ENCODE results near the gene RASA1.

The RASA1 gene

DNA sequence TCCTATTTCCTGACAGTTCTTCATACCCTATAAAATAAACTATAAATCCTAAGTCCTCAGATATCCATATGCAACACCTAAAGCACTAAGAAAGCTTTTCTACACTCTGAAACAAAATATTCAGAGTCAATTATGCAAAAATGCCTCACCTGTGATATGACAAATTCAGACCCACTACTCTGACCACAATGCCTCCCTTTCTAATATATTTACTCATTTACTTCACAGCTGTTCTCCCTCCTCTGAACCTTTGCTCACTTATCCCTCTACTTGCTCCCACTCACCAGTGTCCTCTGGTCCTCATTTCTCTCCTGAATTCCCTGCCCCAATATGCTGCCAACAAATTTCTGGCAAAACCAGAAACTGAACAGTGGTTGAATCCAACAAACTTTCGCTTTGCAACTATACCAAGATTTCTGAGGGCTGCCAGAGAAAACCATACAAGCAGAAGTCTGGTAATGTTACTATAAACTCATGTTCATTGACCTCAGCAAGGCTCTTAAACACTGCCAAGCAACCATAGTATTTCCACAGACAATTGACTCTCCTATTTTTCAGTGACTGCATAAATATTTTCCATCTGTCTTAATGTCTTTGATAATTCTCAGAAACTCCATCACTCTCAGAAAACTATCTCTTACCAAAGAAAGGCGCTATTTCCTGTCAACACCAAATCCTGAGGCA is 137.9 kb downstream of the RASA1 start:
- no peak for DNase-seq

DNA sequence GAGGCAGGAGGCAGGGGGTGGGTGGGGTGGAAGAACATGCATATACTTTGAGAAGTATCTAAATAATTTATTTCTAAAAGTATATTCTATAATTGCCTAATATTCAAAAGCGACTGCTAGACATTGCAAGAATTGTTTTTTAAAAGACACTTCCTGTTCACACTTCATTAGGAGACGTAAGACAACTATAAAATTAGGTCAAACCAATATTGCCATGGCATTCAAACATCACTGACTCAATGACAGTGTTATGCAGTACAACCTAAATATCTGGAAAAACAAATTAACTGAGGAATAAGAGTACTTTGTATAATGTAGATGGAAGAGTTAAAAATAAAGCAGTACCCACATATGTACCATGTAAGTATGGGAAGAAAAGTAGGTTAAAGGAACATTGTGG is 140.5 kb downstream of the RASA1 start:
- peak in 1 of 5 experiments; percentile 40 for DNase-seq

DNA sequence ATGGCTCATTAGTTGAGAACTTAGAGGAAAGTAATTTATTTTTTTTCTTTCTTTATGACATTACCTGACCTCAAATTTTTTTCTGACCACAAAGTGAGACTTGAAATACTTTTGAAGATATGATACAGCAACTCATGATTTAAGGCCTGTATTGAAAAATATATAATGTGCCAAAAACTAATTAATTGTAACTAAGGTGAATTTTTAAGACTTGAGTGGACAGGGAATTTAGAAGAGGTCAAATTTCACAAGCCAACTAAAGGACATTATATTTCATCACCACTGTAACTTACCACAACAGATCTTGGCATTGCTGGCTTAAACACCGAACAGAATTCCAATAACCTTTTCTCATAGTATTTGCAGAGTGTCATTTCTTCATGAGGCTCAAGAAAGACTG is 143.2 kb downstream of the RASA1 start:
- DNase-seq, result peak in 1 of 5 experiments; percentile 16

DNA sequence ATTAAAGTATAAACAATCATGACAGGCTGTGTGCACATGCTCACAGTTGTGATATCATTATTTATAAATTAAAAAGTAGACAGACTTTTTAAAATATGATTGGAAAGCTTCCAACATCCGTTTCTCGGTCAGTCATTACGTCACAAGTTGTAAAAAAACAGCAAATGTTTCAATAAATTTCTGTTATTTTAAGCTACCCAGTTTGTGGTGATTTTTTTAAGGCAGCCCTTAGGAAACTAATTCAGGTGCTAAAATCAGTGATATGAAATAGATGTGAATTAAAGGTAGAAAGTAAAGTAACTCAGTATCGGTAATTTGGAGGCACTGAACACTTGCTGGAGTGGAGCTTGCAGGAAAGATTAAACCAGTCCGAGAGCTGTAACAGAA is 143.9 kb downstream of the RASA1 start:
- DNase-seq, result peak in 2 of 5 experiments; percentile 12 to 47

DNA sequence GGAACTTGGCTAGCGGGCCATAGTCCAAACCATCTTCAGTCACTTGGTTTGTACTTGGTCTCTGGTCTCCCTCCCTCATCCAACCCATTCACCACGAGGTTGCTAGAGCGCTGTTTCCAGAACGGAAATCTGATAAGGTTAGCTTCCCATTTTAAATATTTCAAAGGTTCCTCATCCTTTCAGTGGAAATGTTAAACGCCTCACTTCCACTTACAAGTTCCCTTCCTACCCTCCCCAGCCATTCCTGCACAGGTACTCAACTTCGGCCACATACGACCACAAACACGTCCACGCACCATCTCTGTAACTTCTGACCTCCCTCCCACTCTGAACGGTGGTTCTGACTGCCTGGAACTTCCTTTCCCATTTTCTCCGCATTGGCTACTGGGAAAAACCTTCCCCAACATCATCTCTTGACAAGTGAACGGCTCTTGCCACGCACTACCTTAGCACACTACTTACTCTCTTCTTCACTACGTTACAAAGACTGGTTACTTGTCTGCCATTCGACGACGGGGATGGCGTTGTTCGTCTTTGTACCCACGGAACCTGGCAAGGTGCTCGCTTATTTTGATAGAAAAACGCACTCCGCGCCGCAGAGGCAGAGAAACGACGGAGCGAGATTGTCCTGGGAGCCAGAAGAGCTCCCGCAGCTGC is 144.4 kb downstream of the RASA1 start:
- peak in 3 of 5 experiments; percentile 6 to 61 (median 27) for DNase-seq

DNA sequence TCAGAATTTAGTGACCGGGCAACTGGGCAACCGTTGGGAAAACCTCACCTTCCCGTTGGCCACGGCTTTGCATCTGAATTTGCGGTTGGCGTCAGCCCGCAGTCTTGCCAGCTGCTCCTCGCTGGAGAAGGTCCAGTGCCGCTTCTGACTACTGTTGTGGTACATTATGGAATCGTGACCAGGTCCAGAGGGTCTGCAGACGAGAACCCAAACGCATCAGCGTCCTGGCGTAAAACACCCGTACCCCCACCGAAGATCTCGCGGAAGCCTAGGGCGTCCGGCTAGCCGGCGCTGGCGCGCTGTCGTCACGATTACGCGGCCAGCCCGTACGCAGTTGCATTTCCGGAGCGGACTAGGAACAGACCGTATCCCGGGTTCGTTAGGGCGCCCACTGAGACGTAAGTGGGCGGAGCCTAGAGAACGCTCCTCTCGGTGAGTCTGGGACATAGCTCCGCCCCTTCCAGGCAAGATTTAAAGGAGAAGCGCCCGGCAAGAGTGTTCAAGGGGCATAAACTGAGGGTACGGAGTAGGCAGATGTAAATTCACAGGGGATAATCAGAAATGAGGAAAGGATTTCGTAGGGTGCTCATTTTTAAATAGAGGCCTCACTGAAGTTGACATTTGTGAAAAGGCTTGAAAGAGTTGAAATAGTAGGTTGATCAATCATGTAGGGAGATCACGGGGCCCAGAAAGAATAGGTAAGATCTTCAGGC is 145.1 kb downstream of the RASA1 start, which contains the start of gene CCNH:
Gene CCNH (minus strand): TSS at position 301 of the 713 bp plus-strand sequence. CDS start 136 bp downstream, at position 165.
- peak; percentile 85 to 99 (median 96) for DNase-seq

DNA sequence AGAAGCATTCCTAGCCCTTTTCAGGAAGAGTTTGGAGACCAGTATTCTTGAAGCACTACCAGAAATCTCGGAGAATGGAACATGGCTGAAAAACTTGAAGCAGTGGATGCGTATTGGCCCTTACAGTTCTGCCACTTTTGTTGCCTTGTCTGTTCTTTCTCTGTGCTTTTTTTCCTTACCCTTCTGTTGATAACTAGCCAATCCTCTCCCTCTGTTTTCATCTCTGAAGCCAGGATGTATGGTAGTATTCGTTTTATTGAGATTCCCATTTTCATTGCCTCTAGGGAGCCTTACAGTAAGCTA is 145.6 kb downstream of the RASA1 start:
- DNase-seq, result no peak

DNA sequence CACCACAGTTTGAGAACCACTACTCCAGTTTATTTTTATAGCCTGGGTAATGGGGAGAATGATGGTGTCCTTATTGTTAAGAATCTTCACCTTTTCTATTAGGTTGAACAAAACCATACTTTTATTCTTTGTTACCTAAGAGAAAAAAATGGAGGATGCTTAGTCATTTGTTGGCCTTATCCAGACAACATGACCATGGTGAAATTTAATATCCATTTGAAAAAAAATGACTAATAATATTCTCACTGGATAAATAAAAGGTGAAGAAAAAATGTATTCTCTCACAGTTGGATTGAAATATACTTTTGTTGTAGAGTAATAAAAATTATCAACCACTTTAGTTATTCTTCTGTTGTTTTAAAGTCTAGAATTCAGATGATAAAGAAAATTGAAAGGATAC is 150.8 kb downstream of the RASA1 start:
- no peak for DNase-seq

DNA sequence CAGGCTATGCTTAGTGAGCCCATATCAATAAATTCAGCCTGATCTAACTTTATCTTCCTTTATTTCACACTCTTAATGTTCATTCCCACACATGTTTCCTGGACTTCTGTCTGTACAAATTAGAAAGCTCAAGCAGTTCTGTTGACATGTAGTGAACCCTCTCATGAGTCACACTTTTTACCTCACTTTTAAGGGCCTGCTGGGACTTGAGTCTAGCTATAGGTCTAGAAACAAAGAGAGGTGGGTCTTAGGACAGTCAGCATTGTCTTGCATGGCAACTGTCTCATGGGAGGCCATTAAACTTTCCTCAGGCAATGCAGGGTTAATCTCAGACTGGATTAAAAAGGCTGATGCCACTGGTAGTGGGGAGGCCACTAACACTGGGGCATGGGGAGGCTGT is 153.6 kb downstream of the RASA1 start:
- DNase-seq, result no peak

DNA sequence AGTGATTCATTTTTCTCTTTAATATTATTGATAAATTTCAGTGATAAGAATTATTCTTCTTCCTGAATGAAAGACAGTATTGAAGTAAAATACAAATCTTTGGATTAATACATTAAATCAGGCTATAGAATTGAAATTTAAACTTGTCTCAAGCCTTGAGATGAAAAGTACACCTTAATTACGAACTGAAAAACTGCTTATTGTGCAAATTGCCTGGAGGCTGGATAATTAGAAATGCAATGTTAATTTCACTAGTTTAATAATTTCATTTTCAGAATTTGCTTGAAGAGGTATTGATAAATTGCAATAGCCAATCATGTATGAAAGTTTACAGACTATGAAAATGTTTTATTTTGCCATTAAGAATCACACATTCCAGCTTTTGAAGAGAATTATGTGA is 156.1 kb downstream of the RASA1 start:
- DNase-seq, result no peak

DNA sequence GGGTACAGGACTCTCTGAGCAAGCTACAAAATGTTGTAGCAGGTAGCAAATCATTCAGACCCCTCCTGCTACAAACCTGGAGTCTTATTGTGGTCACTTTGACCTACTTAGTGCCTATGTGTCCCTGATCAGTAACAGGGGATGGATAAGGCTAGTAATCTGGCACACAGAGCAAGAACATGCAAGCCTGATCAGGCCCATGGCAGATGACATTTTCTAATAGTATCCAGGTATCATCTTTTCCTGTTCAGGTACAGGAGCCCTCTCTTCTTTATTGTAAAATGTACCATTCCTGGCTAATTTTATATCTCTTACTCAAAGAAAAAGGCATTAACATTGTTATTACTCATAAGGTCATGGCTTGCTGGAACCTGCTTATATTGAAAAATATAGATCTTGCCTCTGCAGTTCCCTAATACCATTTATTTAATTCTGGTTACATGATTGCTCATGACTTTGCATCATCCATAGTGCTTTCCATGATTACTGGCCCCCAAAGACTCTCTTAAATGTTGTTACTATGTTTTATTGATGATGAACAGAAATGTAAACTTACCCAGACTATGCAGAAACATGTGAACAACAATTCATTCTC is 163.3 kb downstream of the RASA1 start:
- DNase-seq, result no peak

DNA sequence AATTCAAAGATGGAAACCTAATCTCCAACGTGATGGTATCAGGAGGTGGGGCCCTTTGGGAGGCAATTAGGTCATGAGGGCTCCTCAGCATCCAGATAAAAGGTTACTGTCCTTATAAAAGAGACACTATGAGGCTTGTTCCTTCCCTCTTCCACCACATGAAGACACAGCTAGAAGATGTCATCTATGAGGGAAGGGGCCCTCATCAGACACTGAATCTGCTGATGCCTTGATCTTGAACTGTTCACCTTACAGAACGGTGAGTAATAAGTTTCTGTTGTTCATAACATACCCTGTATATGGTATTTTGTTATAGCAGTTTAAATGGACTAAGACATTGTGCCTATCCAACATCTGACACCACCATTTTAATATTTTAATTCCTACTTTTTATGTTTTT is 164.8 kb downstream of the RASA1 start:
- no peak for DNase-seq

DNA sequence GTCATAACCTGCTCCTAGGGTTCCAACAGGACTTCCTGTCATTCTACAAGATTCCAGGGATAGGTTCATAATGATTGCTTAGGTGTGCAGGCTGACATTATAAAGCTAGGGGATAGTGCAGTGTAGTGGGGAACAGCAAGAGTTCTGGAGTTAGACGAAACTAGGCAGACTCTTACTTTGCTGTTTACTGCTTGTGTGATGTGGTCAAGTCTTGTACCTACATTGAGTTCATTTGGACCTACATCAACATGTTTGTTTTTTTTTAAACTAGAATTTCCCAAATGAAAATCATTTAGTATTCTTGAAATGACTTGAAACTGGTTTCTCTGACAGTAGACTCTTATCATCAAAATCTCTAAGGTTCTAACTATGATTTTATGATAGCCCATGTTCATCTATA is 166.3 kb downstream of the RASA1 start:
- peak in 1 of 5 experiments; percentile 52 for DNase-seq

DNA sequence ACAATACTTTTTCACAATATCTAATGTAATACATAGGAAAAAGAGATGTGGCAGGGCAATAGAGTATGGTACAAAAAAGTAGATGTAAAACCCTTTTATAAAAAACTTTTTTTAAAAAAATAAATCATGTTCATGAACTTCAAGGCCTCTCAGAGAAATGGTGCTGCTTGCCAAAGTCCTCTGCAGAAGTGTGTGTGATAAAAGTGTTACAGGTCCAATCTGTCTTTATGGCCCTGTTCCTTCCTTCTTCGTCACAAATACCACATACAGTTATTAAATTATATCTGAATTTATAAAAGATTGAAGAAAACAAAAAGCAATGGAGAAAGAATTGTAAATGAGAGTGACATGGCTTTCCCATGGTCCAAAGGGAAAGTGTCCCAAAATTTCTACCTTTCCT is 166.8 kb downstream of the RASA1 start:
- DNase-seq, result no peak

DNA sequence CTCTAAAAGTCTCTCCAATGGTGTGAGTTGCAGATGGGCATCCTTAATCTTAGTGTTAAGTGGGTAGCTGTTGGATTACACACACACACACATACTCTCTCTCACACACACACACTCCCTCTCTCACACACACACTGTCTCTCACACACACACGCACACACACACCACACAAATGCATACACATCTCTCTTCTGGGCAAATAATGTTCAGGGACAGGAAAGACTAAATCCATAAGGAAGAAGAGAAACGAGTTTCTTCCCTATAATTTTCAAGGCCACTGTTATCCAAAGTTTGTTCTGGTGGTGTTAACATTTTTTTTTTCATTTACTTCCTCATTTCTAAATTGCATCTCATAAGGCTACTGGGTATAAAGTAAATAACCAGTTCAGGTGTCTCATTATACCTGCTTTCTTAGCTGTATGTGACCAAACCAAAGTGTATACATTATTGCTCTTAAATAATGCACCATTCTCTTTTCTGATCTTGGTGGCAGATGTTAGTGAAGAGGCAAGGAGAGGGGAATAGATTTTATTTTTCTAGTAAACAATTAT is 167.5 kb downstream of the RASA1 start:
- no peak for DNase-seq

DNA sequence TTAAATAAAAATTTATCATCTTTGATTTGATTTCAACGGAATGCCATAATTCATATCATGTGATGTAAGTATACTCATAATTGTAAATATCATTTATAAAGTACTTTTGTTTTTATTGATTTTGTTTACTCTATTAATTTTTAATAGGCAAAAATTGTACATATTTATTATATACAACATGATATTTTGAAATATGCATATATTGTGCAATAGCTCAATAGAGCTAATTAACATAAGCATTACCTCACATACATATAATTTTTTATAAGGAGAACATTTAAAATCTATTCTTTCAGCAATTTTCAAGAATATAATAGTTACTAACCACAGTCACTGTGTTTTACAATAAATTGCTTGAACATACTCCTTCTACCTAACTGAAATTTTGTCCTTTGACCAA is 170.0 kb downstream of the RASA1 start:
- no peak for DNase-seq

DNA sequence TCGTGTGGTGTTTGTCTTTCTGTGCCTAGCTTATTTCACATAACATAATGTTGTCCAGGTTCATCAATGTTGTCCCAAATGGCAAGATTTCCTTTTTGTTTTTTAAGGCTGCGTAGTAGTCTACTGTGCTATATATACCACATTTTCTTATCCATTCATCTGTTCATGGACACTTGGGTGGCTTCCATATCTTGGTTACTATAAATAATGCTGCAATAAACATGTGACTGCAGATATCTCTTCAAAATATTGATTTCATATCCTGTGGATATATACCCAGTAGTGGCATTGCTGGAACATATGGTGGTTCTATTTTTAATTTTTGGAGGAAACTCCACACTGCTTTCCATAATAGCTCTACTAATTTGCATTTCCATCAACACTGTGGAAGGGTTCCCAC is 170.5 kb downstream of the RASA1 start:
- no peak for DNase-seq

All from T-helper 2 cell (primary cell).